Loucy (cell line): ENCODE measurements around the gene SMARCD3.

Experiments used
- EZH2phosphoT487 ChIP-seq: fragments of 200-600 bp; IDR thresholded peaks from 2 replicates; pipeline ENCODE4 v1.6.1; 2018; ENCODE audit warnings: antibody characterized with exemption, mild to moderate bottlenecking, moderate library complexity, borderline replicate concordance
- TF ChIP-seq, protein P1 (sequence below): fragments of 200-600 bp; sonication (generic); conservative IDR thresholded peaks from 2 replicates; pipeline ENCODE4 v1.5.1; 2014; ENCODE audit warnings: mild to moderate bottlenecking, antibody characterized with exemption, low read length

- TF ChIP-seq, protein P1, sequence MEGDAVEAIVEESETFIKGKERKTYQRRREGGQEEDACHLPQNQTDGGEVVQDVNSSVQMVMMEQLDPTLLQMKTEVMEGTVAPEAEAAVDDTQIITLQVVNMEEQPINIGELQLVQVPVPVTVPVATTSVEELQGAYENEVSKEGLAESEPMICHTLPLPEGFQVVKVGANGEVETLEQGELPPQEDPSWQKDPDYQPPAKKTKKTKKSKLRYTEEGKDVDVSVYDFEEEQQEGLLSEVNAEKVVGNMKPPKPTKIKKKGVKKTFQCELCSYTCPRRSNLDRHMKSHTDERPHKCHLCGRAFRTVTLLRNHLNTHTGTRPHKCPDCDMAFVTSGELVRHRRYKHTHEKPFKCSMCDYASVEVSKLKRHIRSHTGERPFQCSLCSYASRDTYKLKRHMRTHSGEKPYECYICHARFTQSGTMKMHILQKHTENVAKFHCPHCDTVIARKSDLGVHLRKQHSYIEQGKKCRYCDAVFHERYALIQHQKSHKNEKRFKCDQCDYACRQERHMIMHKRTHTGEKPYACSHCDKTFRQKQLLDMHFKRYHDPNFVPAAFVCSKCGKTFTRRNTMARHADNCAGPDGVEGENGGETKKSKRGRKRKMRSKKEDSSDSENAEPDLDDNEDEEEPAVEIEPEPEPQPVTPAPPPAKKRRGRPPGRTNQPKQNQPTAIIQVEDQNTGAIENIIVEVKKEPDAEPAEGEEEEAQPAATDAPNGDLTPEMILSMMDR: no peak
- no peak for TF ChIP-seq EZH2phosphoT487
Observed at GRCh38 chr7:151250181-151251132, 2.0 kb upstream of the SMARCD3 start.
